ENCODE results near the gene TNIP2.

DNA sequence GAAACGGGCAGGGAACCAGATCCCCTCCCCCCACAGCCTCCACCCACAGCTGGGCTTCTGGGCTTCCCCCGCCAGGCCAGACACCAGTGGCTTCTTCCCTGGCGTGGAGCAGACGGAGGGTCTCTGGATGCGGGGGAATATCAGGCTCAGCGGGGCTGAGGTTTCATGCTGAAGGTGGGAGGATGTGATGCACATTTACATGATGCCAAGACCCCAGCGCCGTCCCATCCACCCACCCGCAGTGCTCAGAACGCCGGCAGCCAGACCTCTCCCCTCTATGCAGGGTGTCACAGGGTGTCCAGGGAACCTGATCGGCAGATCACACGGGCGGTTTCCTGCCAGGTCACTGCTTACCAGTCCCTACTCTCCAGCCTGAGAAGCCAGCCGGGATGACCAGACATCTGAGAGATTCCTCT is 12.8 kb upstream of the TNIP2 start:
- TF ChIP-seq, protein P1, sequence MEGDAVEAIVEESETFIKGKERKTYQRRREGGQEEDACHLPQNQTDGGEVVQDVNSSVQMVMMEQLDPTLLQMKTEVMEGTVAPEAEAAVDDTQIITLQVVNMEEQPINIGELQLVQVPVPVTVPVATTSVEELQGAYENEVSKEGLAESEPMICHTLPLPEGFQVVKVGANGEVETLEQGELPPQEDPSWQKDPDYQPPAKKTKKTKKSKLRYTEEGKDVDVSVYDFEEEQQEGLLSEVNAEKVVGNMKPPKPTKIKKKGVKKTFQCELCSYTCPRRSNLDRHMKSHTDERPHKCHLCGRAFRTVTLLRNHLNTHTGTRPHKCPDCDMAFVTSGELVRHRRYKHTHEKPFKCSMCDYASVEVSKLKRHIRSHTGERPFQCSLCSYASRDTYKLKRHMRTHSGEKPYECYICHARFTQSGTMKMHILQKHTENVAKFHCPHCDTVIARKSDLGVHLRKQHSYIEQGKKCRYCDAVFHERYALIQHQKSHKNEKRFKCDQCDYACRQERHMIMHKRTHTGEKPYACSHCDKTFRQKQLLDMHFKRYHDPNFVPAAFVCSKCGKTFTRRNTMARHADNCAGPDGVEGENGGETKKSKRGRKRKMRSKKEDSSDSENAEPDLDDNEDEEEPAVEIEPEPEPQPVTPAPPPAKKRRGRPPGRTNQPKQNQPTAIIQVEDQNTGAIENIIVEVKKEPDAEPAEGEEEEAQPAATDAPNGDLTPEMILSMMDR (IDR thresholded peaks at IDR 0.05): no peak
- TF ChIP-seq EP300 (IDR thresholded peaks at IDR 0.05) (no peak), POLR2A (IDR thresholded peaks at IDR 0.05) (no peak)

Measured in ovary (tissue), 3 donors.